T-helper 1 cell (primary cell): ENCODE data around the gene DCAF11.

ENCODE experiments used
- DNase-seq, 5 donors: peaks; one replicate each; pipeline ENCODE4 v3.0.0-alpha.2; 2012 to 2020

DCAF11 gene

GRCh38 chr14:24122898-24123297, 8.3 kb downstream of the DCAF11 start:
- DNase-seq = no peak

DNA sequence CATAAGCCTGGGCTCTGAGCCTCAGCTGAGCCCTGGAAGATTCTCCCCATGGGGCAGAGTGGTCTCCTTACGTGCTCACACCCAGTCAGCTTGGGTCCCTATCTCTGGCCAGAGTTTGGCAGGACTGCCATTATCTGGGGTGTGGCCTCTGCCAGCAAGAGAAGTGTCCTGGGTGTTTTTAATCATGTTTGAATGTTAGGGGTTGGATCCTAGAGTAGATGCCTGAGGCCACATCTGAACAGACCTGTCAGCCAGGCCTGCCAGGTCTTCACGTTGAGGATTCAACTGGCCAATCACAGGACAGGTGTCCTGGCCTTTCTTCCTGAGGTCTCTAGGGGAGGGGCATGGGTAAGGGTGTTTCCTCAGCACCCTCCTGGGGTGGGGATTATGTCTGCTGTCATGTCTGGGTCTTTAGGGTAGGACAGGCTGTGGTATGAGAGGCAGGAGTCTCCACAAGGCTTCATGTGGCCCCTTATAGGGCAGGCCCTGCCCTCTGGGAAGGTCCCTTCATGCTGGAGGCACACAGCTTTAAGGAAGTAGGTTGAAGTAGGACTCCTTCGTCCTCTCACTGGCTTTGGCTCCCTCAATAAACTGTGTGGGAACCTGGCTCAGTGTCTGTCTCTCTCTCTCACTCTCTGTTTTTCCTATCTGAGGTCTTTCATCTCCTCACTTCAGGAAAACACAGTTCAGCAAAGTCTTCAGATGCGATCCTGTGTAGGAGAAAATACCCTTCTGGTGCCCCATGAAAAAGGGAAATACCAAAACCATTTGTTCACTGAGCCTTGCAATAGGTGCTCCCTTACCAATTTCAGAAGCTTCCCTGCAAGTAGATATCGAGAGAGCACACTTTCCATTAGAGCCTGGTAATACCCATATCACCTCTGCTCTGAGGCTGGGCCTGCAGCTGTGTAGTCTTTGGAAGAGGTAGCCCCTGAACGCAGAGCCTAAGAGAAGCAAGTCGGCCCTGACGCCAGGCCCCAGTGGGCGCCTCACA, 9.1 kb downstream of the DCAF11 start:
- DNase-seq = no peak

GRCh38 chr14:24126939-24127338, 12.4 kb downstream of the DCAF11 start:
- DNase-seq = no peak

GRCh38 chr14:24127673-24128072, 13.1 kb downstream of the DCAF11 start:
- no peak for DNase-seq

GRCh38 chr14:24129410-24129998, 14.9 kb downstream of the DCAF11 start:
- DNase-seq = no peak

DNA sequence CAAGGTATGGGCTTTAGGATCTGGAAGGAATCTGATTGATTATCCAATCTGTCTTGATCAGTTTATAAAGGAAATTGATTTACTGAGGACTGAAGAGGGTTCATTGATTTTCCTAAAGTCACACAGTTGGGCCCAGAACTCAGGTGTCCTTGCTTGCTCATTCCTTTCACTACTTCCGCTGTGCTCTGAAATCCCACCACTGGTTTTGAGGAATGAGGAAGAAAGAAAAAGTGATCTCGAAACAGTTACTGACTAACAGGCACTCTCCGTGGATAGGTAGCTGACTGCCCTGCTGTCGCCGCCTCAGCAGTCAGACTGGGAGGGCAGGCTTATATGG, 15.8 kb downstream of the DCAF11 start, which contains the start of gene FITM1:
TSS of gene FITM1 (plus strand) at position 280 of the 337 bp plus-strand sequence. CDS start 905 bp downstream, outside the sequence.
- DNase-seq = no peak

GRCh38 chr14:24130717-24131548, 16.4 kb downstream of the DCAF11 start:
- DNase-seq = no peak

DNA sequence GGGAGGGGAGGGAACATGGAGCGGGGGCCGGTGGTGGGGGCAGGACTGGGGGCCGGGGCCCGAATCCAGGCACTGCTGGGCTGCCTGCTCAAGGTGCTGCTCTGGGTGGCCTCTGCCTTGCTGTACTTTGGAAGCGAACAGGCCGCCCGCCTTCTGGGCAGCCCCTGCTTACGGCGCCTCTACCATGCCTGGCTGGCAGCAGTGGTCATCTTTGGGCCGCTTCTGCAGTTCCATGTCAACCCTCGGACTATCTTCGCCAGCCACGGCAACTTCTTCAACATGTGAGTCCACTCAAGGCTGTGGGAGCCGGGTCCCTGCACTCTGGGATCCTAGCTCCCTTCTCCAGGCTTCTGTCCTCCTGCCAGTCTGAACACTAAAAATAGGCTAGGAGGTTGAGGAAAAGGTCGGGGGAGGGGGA, 17.0 kb downstream of the DCAF11 start:
- no peak for DNase-seq

- DNase-seq = peak in 1 of 5 donors; percentile 18
These were observed 17.6 kb downstream of the DCAF11 start for GRCh38 chr14:24132061-24132685.

- no peak for DNase-seq
These were observed 18.4 kb downstream of the DCAF11 start for GRCh38 chr14:24132976-24133375.

DNA sequence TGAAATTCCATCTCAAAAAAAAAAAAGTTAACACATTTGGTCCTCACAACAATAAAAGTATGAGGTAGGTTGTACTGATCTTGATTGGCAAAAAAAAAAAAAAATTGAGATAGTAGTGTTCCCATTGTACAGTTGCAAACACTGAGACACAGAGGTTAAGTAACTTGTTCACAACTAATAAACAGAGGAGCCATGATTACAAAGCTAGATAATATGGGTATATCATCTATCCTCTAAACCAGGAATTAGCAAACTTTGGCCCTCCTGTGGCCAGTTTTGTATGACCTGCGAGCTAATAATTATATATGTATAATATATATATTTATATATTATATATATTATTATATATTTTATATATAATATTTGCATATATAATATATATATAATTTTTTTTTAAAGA, 19.2 kb downstream of the DCAF11 start:
- DNase-seq = no peak

DNA sequence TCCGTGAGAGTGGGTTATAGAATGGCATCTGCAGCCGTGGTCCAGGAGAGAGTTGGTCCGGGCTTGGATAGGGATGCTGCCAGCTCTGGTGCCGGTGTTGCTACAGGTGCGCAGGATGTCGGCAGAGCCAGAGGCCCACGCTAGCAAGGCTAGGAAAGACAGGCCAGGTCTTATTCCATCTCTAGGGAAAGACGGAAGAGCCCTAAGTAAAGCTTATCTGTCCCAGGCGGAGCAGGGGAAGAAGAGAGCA, 20.9 kb downstream of the DCAF11 start:
- no peak for DNase-seq

- peak; percentile 88 to 94 (median 93) for DNase-seq
These were observed 21.5 kb downstream of the DCAF11 start, which contains the start of gene PSME1 for GRCh38 chr14:24135834-24136683. PSME1 (plus strand) TSS chr14:24136194; CDS start chr14:24136263, 69 bp downstream.

GRCh38 chr14:24136684-24137528, 22.3 kb downstream of the DCAF11 start:
- no peak for DNase-seq

GRCh38 chr14:24137529-24138395, 23.2 kb downstream of the DCAF11 start:
- DNase-seq = no peak

DNA sequence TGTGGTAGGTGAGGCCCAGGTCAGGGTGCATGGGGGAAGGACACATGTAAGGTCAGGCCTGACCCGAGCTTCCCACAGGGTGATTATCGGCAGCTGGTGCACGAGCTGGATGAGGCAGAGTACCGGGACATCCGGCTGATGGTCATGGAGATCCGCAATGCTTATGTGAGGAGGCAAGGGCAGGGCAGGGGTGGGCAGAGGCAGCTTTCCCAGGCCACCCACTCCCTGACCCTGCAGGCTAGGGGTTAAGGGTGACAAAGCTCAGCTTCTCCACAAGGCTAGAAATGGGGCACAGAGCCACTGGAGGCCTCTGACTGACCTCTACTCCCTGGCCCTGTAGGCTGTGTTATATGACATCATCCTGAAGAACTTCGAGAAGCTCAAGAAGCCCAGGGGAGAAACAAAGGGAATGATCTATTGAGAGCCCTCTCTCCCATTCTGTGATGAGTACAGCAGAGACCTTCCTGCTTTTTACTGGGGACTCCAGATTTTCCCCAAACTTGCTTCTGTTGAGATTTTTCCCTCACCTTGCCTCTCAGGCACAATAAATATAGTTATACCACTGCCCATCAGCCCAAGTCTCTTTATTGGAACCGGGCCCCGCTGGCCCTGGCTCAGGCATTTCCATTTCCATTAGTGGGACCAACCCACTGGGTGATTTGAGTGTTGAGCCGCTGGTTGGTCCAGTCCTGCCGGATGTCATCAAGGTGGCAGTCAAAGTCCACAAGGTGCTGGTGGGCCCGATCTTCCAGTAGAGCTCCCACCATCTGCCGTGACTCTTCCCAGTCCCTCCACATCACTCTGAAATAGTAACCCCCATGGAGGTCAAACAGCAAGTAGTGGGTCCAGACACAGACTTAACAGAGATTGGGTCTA, 24.1 kb downstream of the DCAF11 start:
- no peak for DNase-seq

DNA sequence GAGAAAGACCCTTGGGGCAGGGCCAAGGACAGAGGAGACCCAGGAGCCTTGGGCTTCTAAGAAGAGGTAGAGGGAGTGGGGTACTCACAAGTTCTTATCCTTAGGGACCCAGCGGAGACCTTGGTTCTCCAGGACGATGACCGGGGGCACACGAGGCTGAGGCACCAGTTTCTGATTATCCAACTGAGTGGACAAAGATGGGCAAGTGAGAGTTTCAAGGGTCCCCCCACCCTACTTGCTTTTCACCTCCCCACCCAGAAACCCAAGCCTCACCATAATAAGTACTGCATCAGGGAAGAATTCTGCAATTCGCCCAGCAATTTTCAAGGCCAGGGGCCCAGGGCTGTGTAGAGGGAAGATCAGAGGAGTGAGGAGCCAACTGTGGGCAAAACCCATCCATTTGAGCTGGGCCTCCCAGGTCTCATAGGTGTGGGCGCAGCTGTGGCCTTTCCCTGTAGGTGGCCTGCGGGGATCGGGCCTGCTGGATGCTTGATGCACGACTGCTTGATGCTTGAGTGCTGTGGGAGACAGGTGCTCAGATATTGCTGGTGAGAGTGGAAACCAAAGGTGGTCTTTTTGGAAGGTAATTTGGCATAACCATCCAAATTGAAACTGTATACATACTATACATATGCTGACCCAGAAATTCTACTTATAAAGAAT, 24.8 kb downstream of the DCAF11 start:
- DNase-seq = peak in 1 of 5 donors; percentile 24
